Gastroesophageal sphincter (tissue), 2 donors: Measurements from ENCODE around the gene LENG8.

Experiments
- POLR2A ChIP-seq, 2 donors: fragments of 450-650 bp; IDR thresholded peaks; one replicate each; pipeline ENCODE4 v1.6.1; 2017; ENCODE audit warnings: antibody characterized with exemption in 2 of 2, mild to moderate bottlenecking in 2 of 2, moderate library complexity in 1 of 2
- POLR2AphosphoS5 ChIP-seq: sonication (generic); formaldehyde crosslinking; IDR thresholded peaks from one replicate; pipeline ENCODE4 v1.6.1; 2017; ENCODE audit warnings: antibody characterized with exemption

DNA sequence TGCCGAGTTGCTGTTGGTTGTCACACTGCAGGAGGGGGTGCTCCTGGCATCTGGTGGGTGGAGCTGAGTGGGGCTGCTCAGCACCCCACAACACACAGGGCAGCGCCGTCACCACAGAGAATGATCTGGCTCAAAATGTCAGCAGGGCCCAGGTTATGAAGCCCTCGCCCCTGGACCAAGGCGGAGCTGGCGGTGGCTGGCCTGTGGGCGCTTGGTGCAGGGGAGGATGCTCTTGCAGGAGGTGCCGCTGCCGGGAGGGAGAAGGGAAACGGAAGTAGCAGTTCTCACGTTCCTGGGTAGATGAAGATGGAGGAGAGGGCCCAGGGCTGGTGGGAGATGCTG lies 14.2 kb upstream of the LENG8 start:
- TF ChIP-seq POLR2AphosphoS5 = no peak
- no peak for TF ChIP-seq POLR2A (IDR thresholded peaks at IDR 0.05)
